HG03442 (cell line): Measurements from ENCODE around the gene ATP2A3.
"Not testable (repeated sequence)": the region's sequence is repeated elsewhere in the genome, so short reads cannot be mapped to it uniquely, and the experiment has no call there.

ENCODE experiments used
- ATAC-seq: cut with Tn5 transposase; IDR thresholded peaks from one replicate; pipeline ENCODE4 v1.9.1; 2021; ENCODE audit warnings: mild to moderate bottlenecking, moderate library complexity; ENCODE audit not compliant: unreplicated experiment

The ATP2A3 gene

GRCh38 chr17:3992370-3992769 is 28.1 kb upstream of the ATP2A3 start:
- no peak for ATAC-seq

- not testable (repeated sequence) for ATAC-seq
These were observed 27.5 kb upstream of the ATP2A3 start for GRCh38 chr17:3991699-3992098.

GRCh38 chr17:3990386-3991127 is 26.3 kb upstream of the ATP2A3 start:
- no peak for ATAC-seq

GRCh38 chr17:3989041-3989886 is 25.0 kb upstream of the ATP2A3 start:
- no peak for ATAC-seq

GRCh38 chr17:3988297-3989040 is 24.2 kb upstream of the ATP2A3 start:
- ATAC-seq = no peak

GRCh38 chr17:3986939-3987335 is 22.7 kb upstream of the ATP2A3 start:
- no peak for ATAC-seq

GRCh38 chr17:3986270-3986938 is 22.2 kb upstream of the ATP2A3 start:
- no peak for ATAC-seq

- no peak for ATAC-seq
These were observed 21.6 kb upstream of the ATP2A3 start for GRCh38 chr17:3985846-3986245.

GRCh38 chr17:3983606-3984484 is 19.6 kb upstream of the ATP2A3 start:
- no peak for ATAC-seq

GRCh38 chr17:3982541-3983017 is 18.3 kb upstream of the ATP2A3 start:
- ATAC-seq = no peak

GRCh38 chr17:3982113-3982512 is 17.9 kb upstream of the ATP2A3 start:
- no peak for ATAC-seq

- ATAC-seq = no peak
These were observed 17.2 kb upstream of the ATP2A3 start for GRCh38 chr17:3981455-3981854.

GRCh38 chr17:3980381-3981014 is 16.3 kb upstream of the ATP2A3 start:
- no peak for ATAC-seq

GRCh38 chr17:3979290-3979611 is 15.0 kb upstream of the ATP2A3 start:
- ATAC-seq = no peak

- ATAC-seq = no peak
These were observed 14.4 kb upstream of the ATP2A3 start for GRCh38 chr17:3978421-3979289.

- no peak for ATAC-seq
These were observed 13.2 kb upstream of the ATP2A3 start for GRCh38 chr17:3977387-3977786.

GRCh38 chr17:3976675-3977171 is 12.5 kb upstream of the ATP2A3 start:
- no peak for ATAC-seq

- ATAC-seq = no peak
These were observed 10.7 kb upstream of the ATP2A3 start for GRCh38 chr17:3974980-3975379.
